ENCODE data around the gene ZNF674.

ZNF674 gene

GRCh38 chrX:46545111-46546005 lies at the start of gene ZNF674:
Gene ZNF674, minus strand, starts transcription at chrX:46545421. Its CDS starts 3,334 bp downstream, at chrX:46542087.
- no peaks in the 10 kb centered on the region for H3K27me3 ChIP-seq (ENCODE audit: low read depth, low read length)

GRCh38 chrX:46589977-46590723 lies 44.9 kb upstream of the ZNF674 start:
- no peaks in the 10 kb centered on the region for H3K36me3 ChIP-seq (ENCODE audit: control insufficient read depth in 1 of 2, insufficient read depth in 2 of 2, low read length in 2 of 2)
- no peaks in the 10 kb centered on the region for H3K9me3 ChIP-seq (ENCODE audit: control insufficient read depth in 1 of 2, low read length in 2 of 2)
- H3K27ac ChIP-seq (ENCODE audit: low read length): no peak overlapping the region
- no peaks in the 10 kb centered on the region for H3K27me3 ChIP-seq (ENCODE audit: low read depth, low read length)
- H3K4me3 ChIP-seq (ENCODE audit: low read depth in 1 of 2, low read length in 2 of 2): no peak overlapping the region
- H3K4me1 ChIP-seq (ENCODE audit: control insufficient read depth in 1 of 2, insufficient read depth in 2 of 2, low read length in 2 of 2): peaks cover 0 to 3% of the 10 kb centered on the region in 2 donors

More at GRCh38 chrX:46545111-46546005, at the start of gene ZNF674:
- Histone ChIP-seq H3K36me3 (ENCODE audit: control insufficient read depth in 1 of 2, insufficient read depth in 2 of 2, low read length in 2 of 2) (no peaks in the 10 kb centered on the region), H3K4me1 (ENCODE audit: control insufficient read depth in 1 of 2, insufficient read depth in 2 of 2, low read length in 2 of 2) (peaks cover 0 to 12% of the 10 kb centered on the region in 2 donors), H3K9me3 (ENCODE audit: control insufficient read depth in 1 of 2, low read length in 2 of 2) (no peaks in the 10 kb centered on the region), H3K4me3 (ENCODE audit: low read depth in 1 of 2, low read length in 2 of 2) (peak within 1 kb of the TSS; percentile 75 to 79), H3K27ac (ENCODE audit: low read length) (peak within 1 kb of the TSS; percentile 92)

- Histone ChIP-seq H3K4me3 (ENCODE audit: low read depth in 1 of 2, low read length in 2 of 2) (no peak overlapping the region), H3K36me3 (ENCODE audit: control insufficient read depth in 1 of 2, insufficient read depth in 2 of 2, low read length in 2 of 2) (no peaks in the 10 kb centered on the region), H3K4me1 (ENCODE audit: control insufficient read depth in 1 of 2, insufficient read depth in 2 of 2, low read length in 2 of 2) (peaks cover 0 to 3% of the 10 kb centered on the region in 2 donors), H3K27me3 (ENCODE audit: low read depth, low read length) (no peaks in the 10 kb centered on the region), H3K9me3 (ENCODE audit: control insufficient read depth in 1 of 2, low read length in 2 of 2) (no peaks in the 10 kb centered on the region), H3K27ac (ENCODE audit: low read length) (peak overlapping the region; percentile 72)
These were observed 43.0 kb upstream of the ZNF674 start for GRCh38 chrX:46588263-46588662.

GRCh38 chrX:46587753-46588171 lies 42.5 kb upstream of the ZNF674 start:
- H3K27ac ChIP-seq (ENCODE audit: low read length): peak overlapping the region; percentile 72
- peaks cover 0 to 3% of the 10 kb centered on the region in 2 donors for H3K4me1 ChIP-seq (ENCODE audit: control insufficient read depth in 1 of 2, insufficient read depth in 2 of 2, low read length in 2 of 2)
- H3K4me3 ChIP-seq (ENCODE audit: low read depth in 1 of 2, low read length in 2 of 2): no peak overlapping the region
- no peaks in the 10 kb centered on the region for H3K27me3 ChIP-seq (ENCODE audit: low read depth, low read length)
- no peaks in the 10 kb centered on the region for H3K9me3 ChIP-seq (ENCODE audit: control insufficient read depth in 1 of 2, low read length in 2 of 2)
- H3K36me3 ChIP-seq (ENCODE audit: control insufficient read depth in 1 of 2, insufficient read depth in 2 of 2, low read length in 2 of 2): no peaks in the 10 kb centered on the region

GRCh38 chrX:46587158-46587557 lies 41.9 kb upstream of the ZNF674 start:
- Histone ChIP-seq H3K4me1 (ENCODE audit: control insufficient read depth in 1 of 2, insufficient read depth in 2 of 2, low read length in 2 of 2) (peaks cover 0 to 3% of the 10 kb centered on the region in 2 donors), H3K27me3 (ENCODE audit: low read depth, low read length) (no peaks in the 10 kb centered on the region), H3K4me3 (ENCODE audit: low read depth in 1 of 2, low read length in 2 of 2) (no peak overlapping the region), H3K36me3 (ENCODE audit: control insufficient read depth in 1 of 2, insufficient read depth in 2 of 2, low read length in 2 of 2) (no peaks in the 10 kb centered on the region), H3K27ac (ENCODE audit: low read length) (peak overlapping the region; percentile 72), H3K9me3 (ENCODE audit: control insufficient read depth in 1 of 2, low read length in 2 of 2) (no peaks in the 10 kb centered on the region)

GRCh38 chrX:46584736-46585135 lies 39.5 kb upstream of the ZNF674 start:
- Histone ChIP-seq H3K27ac (ENCODE audit: low read length) (no peak overlapping the region), H3K4me1 (ENCODE audit: control insufficient read depth in 1 of 2, insufficient read depth in 2 of 2, low read length in 2 of 2) (peaks cover 0 to 3% of the 10 kb centered on the region in 2 donors), H3K27me3 (ENCODE audit: low read depth, low read length) (no peaks in the 10 kb centered on the region), H3K4me3 (ENCODE audit: low read depth in 1 of 2, low read length in 2 of 2) (no peak overlapping the region), H3K9me3 (ENCODE audit: control insufficient read depth in 1 of 2, low read length in 2 of 2) (no peaks in the 10 kb centered on the region), H3K36me3 (ENCODE audit: control insufficient read depth in 1 of 2, insufficient read depth in 2 of 2, low read length in 2 of 2) (no peaks in the 10 kb centered on the region)

GRCh38 chrX:46582966-46583365 lies 37.7 kb upstream of the ZNF674 start:
- peak overlapping the region; percentile 14 for H3K27ac ChIP-seq (ENCODE audit: low read length)
- H3K27me3 ChIP-seq (ENCODE audit: low read depth, low read length): no peaks in the 10 kb centered on the region
- no peaks in the 10 kb centered on the region for H3K4me1 ChIP-seq (ENCODE audit: control insufficient read depth in 1 of 2, insufficient read depth in 2 of 2, low read length in 2 of 2)
- no peak overlapping the region for H3K4me3 ChIP-seq (ENCODE audit: low read depth in 1 of 2, low read length in 2 of 2)
- no peaks in the 10 kb centered on the region for H3K9me3 ChIP-seq (ENCODE audit: control insufficient read depth in 1 of 2, low read length in 2 of 2)
- H3K36me3 ChIP-seq (ENCODE audit: control insufficient read depth in 1 of 2, insufficient read depth in 2 of 2, low read length in 2 of 2): no peaks in the 10 kb centered on the region

GRCh38 chrX:46582325-46582724 lies 37.1 kb upstream of the ZNF674 start:
- Histone ChIP-seq H3K36me3 (ENCODE audit: control insufficient read depth in 1 of 2, insufficient read depth in 2 of 2, low read length in 2 of 2) (no peaks in the 10 kb centered on the region), H3K27me3 (ENCODE audit: low read depth, low read length) (no peaks in the 10 kb centered on the region), H3K4me1 (ENCODE audit: control insufficient read depth in 1 of 2, insufficient read depth in 2 of 2, low read length in 2 of 2) (no peaks in the 10 kb centered on the region), H3K9me3 (ENCODE audit: control insufficient read depth in 1 of 2, low read length in 2 of 2) (no peaks in the 10 kb centered on the region), H3K27ac (ENCODE audit: low read length) (peak overlapping the region; percentile 14), H3K4me3 (ENCODE audit: low read depth in 1 of 2, low read length in 2 of 2) (no peak overlapping the region)

- H3K4me3 ChIP-seq (ENCODE audit: low read depth in 1 of 2, low read length in 2 of 2): no peak overlapping the region
- H3K4me1 ChIP-seq (ENCODE audit: control insufficient read depth in 1 of 2, insufficient read depth in 2 of 2, low read length in 2 of 2): no peaks in the 10 kb centered on the region
- no peaks in the 10 kb centered on the region for H3K9me3 ChIP-seq (ENCODE audit: control insufficient read depth in 1 of 2, low read length in 2 of 2)
- H3K27me3 ChIP-seq (ENCODE audit: low read depth, low read length): no peaks in the 10 kb centered on the region
- H3K27ac ChIP-seq (ENCODE audit: low read length): no peak overlapping the region
- H3K36me3 ChIP-seq (ENCODE audit: control insufficient read depth in 1 of 2, insufficient read depth in 2 of 2, low read length in 2 of 2): no peaks in the 10 kb centered on the region
These were observed 35.4 kb upstream of the ZNF674 start for GRCh38 chrX:46580613-46581012.

- H3K36me3 ChIP-seq (ENCODE audit: control insufficient read depth in 1 of 2, insufficient read depth in 2 of 2, low read length in 2 of 2): no peaks in the 10 kb centered on the region
- H3K4me3 ChIP-seq (ENCODE audit: low read depth in 1 of 2, low read length in 2 of 2): no peak overlapping the region
- no peaks in the 10 kb centered on the region for H3K4me1 ChIP-seq (ENCODE audit: control insufficient read depth in 1 of 2, insufficient read depth in 2 of 2, low read length in 2 of 2)
- H3K9me3 ChIP-seq (ENCODE audit: control insufficient read depth in 1 of 2, low read length in 2 of 2): no peaks in the 10 kb centered on the region
- no peaks in the 10 kb centered on the region for H3K27me3 ChIP-seq (ENCODE audit: low read depth, low read length)
- H3K27ac ChIP-seq (ENCODE audit: low read length): no peak overlapping the region
These were observed 34.0 kb upstream of the ZNF674 start for GRCh38 chrX:46579250-46579649.

- Histone ChIP-seq H3K4me3 (ENCODE audit: low read depth in 1 of 2, low read length in 2 of 2) (no peak overlapping the region), H3K36me3 (ENCODE audit: control insufficient read depth in 1 of 2, insufficient read depth in 2 of 2, low read length in 2 of 2) (no peaks in the 10 kb centered on the region), H3K9me3 (ENCODE audit: control insufficient read depth in 1 of 2, low read length in 2 of 2) (no peaks in the 10 kb centered on the region), H3K4me1 (ENCODE audit: control insufficient read depth in 1 of 2, insufficient read depth in 2 of 2, low read length in 2 of 2) (no peaks in the 10 kb centered on the region), H3K27ac (ENCODE audit: low read length) (peak overlapping the region; percentile 16), H3K27me3 (ENCODE audit: low read depth, low read length) (no peaks in the 10 kb centered on the region)
These were observed 32.2 kb upstream of the ZNF674 start for GRCh38 chrX:46577221-46578005.

Data from muscle layer of duodenum (tissue), 2 donors.